ENCODE data around the gene NTMT2.
"Not testable (repeated sequence)": the region's sequence is repeated elsewhere in the genome, so short reads cannot be mapped to it uniquely, and the experiment has no call there.

NTMT2 gene

GRCh38 chr1:170157820-170158219 lies 12.1 kb downstream of the NTMT2 start:
- DNase-seq (ENCODE audit: low read depth), result no peak

DNA sequence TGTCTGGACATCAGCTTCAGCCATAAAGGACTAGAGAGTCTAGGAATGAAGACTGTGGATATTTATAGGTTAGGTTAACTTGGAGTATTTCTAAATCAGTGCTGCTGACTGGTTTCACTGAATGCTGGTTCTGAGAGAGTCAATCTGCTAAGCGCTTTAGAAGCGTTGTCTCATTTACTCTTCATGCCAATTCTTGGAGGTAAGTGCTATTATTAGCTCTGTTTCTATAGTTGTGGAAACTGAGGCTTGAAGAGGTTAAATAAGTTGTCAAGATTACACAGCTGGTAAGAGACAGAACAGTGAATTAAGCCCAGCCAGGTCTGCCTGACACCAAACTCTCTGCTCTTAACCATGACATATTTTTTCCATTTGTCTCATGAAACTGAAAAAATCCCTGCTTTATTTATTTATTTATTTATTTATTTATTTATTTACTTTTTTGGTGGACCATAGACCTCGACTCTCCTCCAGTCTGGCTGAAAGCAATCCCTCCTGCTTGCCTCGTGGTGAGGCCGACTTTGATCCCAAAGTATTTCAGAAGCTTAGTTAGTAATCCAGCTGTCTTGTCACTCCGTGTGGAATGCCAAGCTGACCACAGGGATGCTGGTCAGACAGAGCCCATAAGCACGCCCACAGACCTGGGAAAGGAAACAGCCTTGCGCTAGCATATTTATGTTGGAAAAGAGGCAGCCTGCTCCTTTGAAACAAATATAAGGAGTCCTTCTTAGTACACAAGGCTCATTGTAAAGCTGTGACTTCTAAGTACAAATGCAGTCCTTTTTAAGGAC lies 16.9 kb downstream of the NTMT2 start:
- DNase-seq (ENCODE audit: low read depth), result no peak

DNA sequence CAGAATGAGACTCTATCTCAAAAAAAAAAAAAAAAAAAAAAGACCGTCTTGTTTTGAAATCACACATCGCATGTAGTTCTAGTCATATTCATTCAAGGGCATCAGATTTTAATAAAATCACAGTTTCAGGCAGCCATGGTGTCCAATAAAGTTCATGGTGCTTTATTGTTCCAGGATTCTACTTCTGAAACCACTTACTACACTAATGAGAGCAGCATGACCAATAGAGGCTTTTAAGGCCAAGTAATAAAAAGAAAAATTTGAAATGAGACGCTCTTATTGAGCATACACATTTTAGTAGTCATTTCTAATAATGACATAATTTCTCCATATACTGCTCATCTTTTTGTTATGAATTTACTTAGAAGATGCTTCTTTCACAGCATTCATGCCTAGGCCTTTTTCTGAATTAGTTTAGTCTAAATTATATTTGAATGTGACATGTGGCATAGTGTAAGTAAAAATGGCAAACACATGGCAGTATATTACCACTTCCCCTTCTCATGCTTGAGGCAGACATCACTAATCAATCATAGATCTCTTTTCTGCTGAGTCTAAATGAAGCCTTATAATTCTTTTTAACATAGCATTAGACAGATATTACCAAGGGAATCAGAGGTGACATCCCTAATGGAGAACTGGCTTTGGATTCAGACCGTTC lies 18.5 kb downstream of the NTMT2 start:
- no peak for DNase-seq (ENCODE audit: low read depth)

- no peak for DNase-seq (ENCODE audit: low read depth)
These were observed 20.9 kb downstream of the NTMT2 start for GRCh38 chr1:170166518-170167180.

- no peak for DNase-seq (ENCODE audit: low read depth)
These were observed 22.5 kb downstream of the NTMT2 start for GRCh38 chr1:170168265-170168664.

- DNase-seq (ENCODE audit: low read depth), result not testable (repeated sequence)
These were observed 24.8 kb downstream of the NTMT2 start for GRCh38 chr1:170170513-170170912.

- no peak for DNase-seq (ENCODE audit: low read depth)
These were observed 28.6 kb downstream of the NTMT2 start for GRCh38 chr1:170174395-170174794.

- DNase-seq (ENCODE audit: low read depth), result no peak
These were observed 29.3 kb downstream of the NTMT2 start for GRCh38 chr1:170175041-170175440.

DNA sequence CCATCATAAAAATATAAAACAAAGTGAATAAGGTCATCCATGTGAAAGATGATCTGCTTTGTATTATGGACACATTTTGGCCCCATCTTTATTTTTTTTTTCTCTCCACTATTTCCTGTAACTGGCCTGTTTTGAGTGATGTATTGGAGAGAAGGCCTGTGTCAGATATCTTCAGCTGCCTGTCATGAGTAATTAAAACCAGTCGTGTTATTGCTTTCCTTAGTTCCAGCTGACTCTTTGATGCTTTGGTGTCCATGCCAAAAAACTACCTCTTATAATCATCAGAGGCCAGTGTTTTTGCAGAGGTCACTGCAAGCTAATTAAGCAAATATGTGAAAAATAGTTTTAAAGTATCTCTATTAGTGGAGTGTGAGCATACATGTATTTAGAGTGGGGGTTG lies 29.7 kb downstream of the NTMT2 start:
- DNase-seq (ENCODE audit: low read depth), result no peak

- DNase-seq (ENCODE audit: low read depth), result no peak
These were observed 31.0 kb downstream of the NTMT2 start for GRCh38 chr1:170176772-170177171.

DNA sequence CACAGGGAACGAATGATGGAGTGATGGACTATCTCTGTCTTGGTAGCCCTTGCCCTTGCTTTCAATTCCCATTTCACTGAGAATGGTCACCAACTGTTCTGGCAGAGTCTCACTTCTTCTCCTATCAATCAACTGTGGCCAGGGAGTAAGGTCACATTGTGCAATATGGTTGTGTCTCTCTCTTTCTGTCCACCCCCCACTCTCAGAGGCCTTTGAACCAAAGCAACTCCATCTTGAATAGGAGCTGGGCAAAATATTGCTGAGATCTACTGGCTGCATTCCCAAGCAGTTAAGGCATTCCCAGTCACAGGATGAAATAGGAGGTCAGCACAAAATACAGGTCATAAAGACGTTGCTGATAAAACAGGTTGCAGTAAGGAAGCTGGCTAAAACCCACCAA lies 36.7 kb downstream of the NTMT2 start:
- no peak for DNase-seq (ENCODE audit: low read depth)

- no peak for DNase-seq (ENCODE audit: low read depth)
These were observed 46.8 kb downstream of the NTMT2 start for GRCh38 chr1:170192546-170192945.

DNA sequence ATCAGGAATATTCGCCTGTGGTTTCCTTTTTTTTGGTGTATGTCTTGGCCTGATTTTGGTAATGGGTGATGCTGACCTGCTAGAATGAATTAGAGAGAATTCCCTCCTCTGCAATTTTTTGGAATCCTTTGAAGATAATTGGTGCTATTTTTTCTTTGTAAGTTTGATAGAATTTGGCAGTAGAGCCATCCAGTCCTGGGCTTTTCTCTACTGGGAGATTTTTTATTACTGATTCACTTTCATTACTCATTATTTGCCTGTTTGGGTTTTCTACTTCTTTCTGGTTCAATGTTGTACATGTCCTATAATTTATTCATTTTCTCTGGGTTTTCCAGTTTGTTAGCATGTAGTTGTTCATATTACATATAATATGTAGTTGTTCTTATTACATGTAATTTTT lies 48.7 kb downstream of the NTMT2 start:
- DNase-seq (ENCODE audit: low read depth), result no peak

DNA sequence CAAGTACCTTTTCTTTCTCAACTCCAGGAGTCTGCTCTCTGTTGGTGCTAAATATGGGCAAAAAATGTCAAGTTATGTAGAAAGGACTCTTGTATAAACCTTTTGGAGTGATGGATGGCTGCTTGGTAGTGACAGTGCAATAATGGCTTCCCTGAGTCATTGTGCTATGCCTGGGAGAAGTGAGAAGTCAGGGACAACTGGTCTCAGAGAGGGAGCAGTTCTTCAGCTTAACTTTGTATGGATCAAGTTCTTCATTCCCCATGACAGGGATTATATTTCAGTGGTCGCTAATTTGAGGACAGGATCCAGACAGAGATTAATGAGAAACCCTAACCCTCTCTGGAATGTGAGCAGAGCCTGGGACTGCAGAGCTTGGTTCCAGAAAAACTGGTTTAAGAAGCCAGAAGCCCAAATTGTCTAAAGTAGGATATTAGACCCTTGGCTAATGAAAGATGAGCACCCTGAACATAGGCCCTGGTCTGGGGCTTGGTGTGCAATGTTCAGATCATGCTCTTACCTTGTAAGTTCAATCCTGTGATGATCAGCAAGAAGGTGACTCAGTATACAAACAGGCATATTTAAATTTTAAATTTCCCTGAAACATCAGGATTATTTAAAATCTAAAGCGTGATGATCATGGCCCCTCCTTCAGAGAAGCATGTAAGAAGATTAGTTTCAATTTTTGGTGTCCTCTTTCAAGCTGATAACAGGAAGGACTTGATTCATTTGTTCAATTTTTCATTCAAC lies 50.9 kb downstream of the NTMT2 start:
- DNase-seq (ENCODE audit: low read depth), result no peak

GRCh38 chr1:170198090-170198489 lies 52.3 kb downstream of the NTMT2 start:
- no peak for DNase-seq (ENCODE audit: low read depth)

GRCh38 chr1:170198584-170198983 lies 52.8 kb downstream of the NTMT2 start:
- DNase-seq (ENCODE audit: low read depth), result no peak

- DNase-seq (ENCODE audit: low read depth), result no peak
These were observed 54.4 kb downstream of the NTMT2 start for GRCh38 chr1:170200161-170200560.

DNA sequence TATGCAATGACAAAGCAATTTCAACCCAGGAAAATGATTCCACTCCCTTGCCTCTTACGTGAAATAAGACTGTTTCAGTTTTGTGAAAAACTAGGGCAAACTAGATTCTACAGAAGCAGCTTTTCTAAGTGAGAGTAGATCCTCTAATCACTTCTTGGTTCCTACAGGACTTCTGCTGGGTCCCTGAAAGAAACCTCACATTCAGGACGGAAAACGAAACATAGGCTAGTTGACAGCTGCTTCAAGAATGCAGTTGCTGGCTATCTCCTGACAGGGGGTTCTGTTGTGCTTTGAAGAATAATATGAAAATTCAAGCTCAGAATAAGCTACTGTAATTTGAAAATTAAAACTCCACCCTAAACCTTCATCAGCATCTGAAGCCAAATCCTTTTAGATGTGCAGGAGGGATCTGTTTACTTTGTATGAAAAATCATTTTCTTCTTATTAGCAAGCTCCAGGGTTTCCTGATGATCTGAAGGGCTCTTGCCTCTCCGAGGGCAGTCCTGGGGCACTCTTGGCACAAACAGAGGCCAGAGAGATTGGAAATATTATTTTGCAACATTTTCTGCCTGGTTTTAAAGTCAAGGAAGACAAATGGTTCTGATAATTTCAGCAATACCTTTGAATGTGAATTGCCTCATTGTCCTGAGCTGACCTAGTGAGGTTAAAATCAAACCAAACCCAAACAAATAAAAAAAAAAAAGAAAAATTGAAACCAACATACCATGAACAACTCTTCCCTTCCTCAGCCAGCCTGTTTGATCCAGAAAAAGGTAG lies 55.0 kb downstream of the NTMT2 start:
- no peak for DNase-seq (ENCODE audit: low read depth)

GRCh38 chr1:170203693-170204092 lies 57.9 kb downstream of the NTMT2 start:
- no peak for DNase-seq (ENCODE audit: low read depth)

DNA sequence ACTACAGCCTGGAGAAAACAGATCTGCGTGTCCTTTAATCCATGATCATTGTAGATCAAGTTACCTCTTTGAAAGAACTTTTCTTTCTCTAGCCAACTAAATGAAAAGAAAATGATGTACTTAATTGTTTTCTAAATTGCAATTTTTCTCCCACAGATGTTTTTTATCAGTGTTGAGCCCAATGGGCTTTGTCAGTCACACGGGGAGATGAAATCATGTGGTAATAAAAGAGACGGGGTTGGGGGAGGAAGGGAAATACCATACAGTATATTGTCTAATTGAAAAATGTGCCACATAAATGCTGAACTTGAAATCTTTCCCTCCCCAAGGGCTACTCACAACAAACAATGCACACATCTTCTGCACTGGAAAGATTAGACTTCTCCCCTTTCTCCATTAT lies 58.4 kb downstream of the NTMT2 start:
- DNase-seq (ENCODE audit: low read depth), result no peak

DNA sequence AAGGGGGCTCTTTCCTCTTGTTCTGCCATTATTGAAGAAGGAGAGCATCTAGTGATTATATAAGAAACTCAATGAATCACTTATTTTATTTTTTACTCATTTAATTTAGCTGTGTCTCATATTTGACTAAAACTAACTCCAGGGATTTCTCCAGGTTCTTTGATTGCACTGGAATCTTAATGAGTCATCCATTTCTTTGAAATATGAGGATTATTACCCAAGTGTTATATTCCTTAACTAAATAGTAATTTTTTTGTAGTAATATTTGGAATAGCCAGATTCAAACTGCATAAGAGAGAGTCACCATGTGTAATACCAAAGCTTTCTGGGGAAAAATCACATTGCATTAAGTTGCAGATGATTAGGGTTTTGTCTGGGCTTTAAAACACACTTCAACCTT lies 59.5 kb downstream of the NTMT2 start:
- DNase-seq (ENCODE audit: low read depth), result no peak

- no peak for DNase-seq (ENCODE audit: low read depth)
These were observed 63.4 kb downstream of the NTMT2 start for GRCh38 chr1:170209125-170209524.
